Muscle layer of colon (tissue), 2 donors: ENCODE measurements around the gene HLA-F.

Source experiments
- H3K27ac ChIP-seq: one replicate; pipeline ENCODE4 v1.7.0; 2013; ENCODE audit warnings: low read depth, mild to moderate bottlenecking, low read length, moderate library complexity
- H3K27me3 ChIP-seq, 2 donors: one replicate each; pipeline ENCODE4 v1.7.0; 2013; ENCODE audit warnings: low read length in 2 of 2, mild to moderate bottlenecking in 2 of 2; ENCODE audit not compliant: insufficient read depth in 2 of 2, control insufficient read depth in 1 of 2
- H3K36me3 ChIP-seq: one replicate; pipeline ENCODE4 v1.7.0; 2013; ENCODE audit warnings: mild to moderate bottlenecking, low read length; ENCODE audit not compliant: insufficient read depth
- H3K4me1 ChIP-seq: one replicate; pipeline ENCODE4 v1.7.0; 2013; ENCODE audit warnings: mild to moderate bottlenecking, low read length; ENCODE audit not compliant: insufficient read depth
- H3K4me3 ChIP-seq, 2 donors: one replicate each; pipeline ENCODE4 v1.7.0; 2013; ENCODE audit warnings: low read length in 2 of 2, low read depth in 1 of 2, mild to moderate bottlenecking in 1 of 2, moderate library complexity in 1 of 2
- H3K9ac ChIP-seq: one replicate; pipeline ENCODE4 v1.7.0; 2013; ENCODE audit warnings: low read length
- H3K9me3 ChIP-seq: one replicate; pipeline ENCODE4 v1.7.0; 2013; ENCODE audit warnings: mild to moderate bottlenecking, low read length
- donor health status: abdominal sarcoma.
- donor health status: Adenocarcinoma of cecum.

HLA-F gene

GRCh38 chr6:29723262-29723665 is at the start of gene HLA-F:
Gene HLA-F (plus strand): TSS chr6:29723434. CDS start chr6:29723464, 30 bp downstream.
- Histone ChIP-seq H3K36me3 (peaks cover 6% of the 10 kb centered on the region), H3K27me3 (no peaks in the 10 kb centered on the region), H3K4me1 (peaks cover 10% of the 10 kb centered on the region), H3K27ac (peak within 1 kb of the TSS; percentile 58), H3K9ac (peak within 1 kb of the TSS; percentile 71), H3K4me3 (peak within 1 kb of the TSS; percentile 59 to 80), H3K9me3 (no peaks in the 10 kb centered on the region)

- Histone ChIP-seq H3K27me3 (peaks cover 6 to 10% of the 10 kb centered on the region in 2 donors), H3K36me3 (no peaks in the 10 kb centered on the region), H3K4me1 (no peaks in the 10 kb centered on the region), H3K27ac (no peak overlapping the region), H3K9me3 (no peaks in the 10 kb centered on the region), H3K4me3 (no peak overlapping the region), H3K9ac (no peak overlapping the region)
Observed at GRCh38 chr6:29674008-29674407, 49.2 kb upstream of the HLA-F start.

- no peak overlapping the region for H3K9ac ChIP-seq
- no peaks in the 10 kb centered on the region for H3K4me1 ChIP-seq
Observed at GRCh38 chr6:29675561-29675960, 47.7 kb upstream of the HLA-F start.

GRCh38 chr6:29676981-29677601 is 46.1 kb upstream of the HLA-F start:
- Histone ChIP-seq H3K27ac (no peak overlapping the region), H3K4me1 (no peaks in the 10 kb centered on the region), H3K4me3 (no peak overlapping the region), H3K36me3 (no peaks in the 10 kb centered on the region), H3K9me3 (no peaks in the 10 kb centered on the region), H3K9ac (no peak overlapping the region), H3K27me3 (no peaks in the 10 kb centered on the region)

More at GRCh38 chr6:29675561-29675960, 47.7 kb upstream of the HLA-F start:
- no peak overlapping the region for H3K4me3 ChIP-seq
- no peaks in the 10 kb centered on the region for H3K36me3 ChIP-seq
- H3K27ac ChIP-seq = no peak overlapping the region
- no peaks in the 10 kb centered on the region for H3K9me3 ChIP-seq
- peaks cover 2 to 5% of the 10 kb centered on the region in 2 donors for H3K27me3 ChIP-seq

GRCh38 chr6:29678114-29678513 is 45.1 kb upstream of the HLA-F start:
- Histone ChIP-seq H3K4me1 (no peaks in the 10 kb centered on the region), H3K36me3 (no peaks in the 10 kb centered on the region), H3K27ac (no peak overlapping the region), H3K27me3 (no peaks in the 10 kb centered on the region), H3K9me3 (no peaks in the 10 kb centered on the region), H3K9ac (no peak overlapping the region), H3K4me3 (no peak overlapping the region)

GRCh38 chr6:29679962-29680361 is 43.3 kb upstream of the HLA-F start:
- Histone ChIP-seq H3K9ac (no peak overlapping the region), H3K36me3 (no peaks in the 10 kb centered on the region), H3K9me3 (no peaks in the 10 kb centered on the region), H3K4me1 (no peaks in the 10 kb centered on the region), H3K4me3 (no peak overlapping the region), H3K27ac (no peak overlapping the region), H3K27me3 (no peaks in the 10 kb centered on the region)

- H3K4me1 ChIP-seq = no peaks in the 10 kb centered on the region
- H3K27ac ChIP-seq = no peak overlapping the region
- no peaks in the 10 kb centered on the region for H3K27me3 ChIP-seq
- no peak overlapping the region for H3K9ac ChIP-seq
- no peaks in the 10 kb centered on the region for H3K36me3 ChIP-seq
- no peaks in the 10 kb centered on the region for H3K9me3 ChIP-seq
- no peak overlapping the region for H3K4me3 ChIP-seq
Observed at GRCh38 chr6:29680416-29680815, 42.8 kb upstream of the HLA-F start.

GRCh38 chr6:29680904-29681303 is 42.3 kb upstream of the HLA-F start, which contains the start of gene ZFP57:
Gene ZFP57 (minus strand): TSS chr6:29681152. CDS start chr6:29677003, 4,149 bp downstream.
- Histone ChIP-seq H3K4me3 (no peak within 1 kb of the TSS), H3K4me1 (no peaks in the 10 kb centered on the region), H3K36me3 (no peaks in the 10 kb centered on the region), H3K9me3 (no peaks in the 10 kb centered on the region), H3K27me3 (no peaks in the 10 kb centered on the region), H3K9ac (no peak within 1 kb of the TSS), H3K27ac (no peak within 1 kb of the TSS)

GRCh38 chr6:29681811-29682210 is 41.4 kb upstream of the HLA-F start:
- no peaks in the 10 kb centered on the region for H3K36me3 ChIP-seq
- H3K4me3 ChIP-seq = no peak overlapping the region
- no peak overlapping the region for H3K9ac ChIP-seq
- no peak overlapping the region for H3K27ac ChIP-seq
- H3K4me1 ChIP-seq = no peaks in the 10 kb centered on the region
- H3K27me3 ChIP-seq = no peaks in the 10 kb centered on the region
- H3K9me3 ChIP-seq = no peaks in the 10 kb centered on the region

GRCh38 chr6:29685718-29686326 is 37.4 kb upstream of the HLA-F start:
- Histone ChIP-seq H3K27ac (no peak overlapping the region), H3K9ac (no peak overlapping the region), H3K9me3 (no peaks in the 10 kb centered on the region), H3K4me3 (no peak overlapping the region), H3K36me3 (no peaks in the 10 kb centered on the region), H3K27me3 (no peaks in the 10 kb centered on the region), H3K4me1 (no peaks in the 10 kb centered on the region)

- H3K36me3 ChIP-seq = no peaks in the 10 kb centered on the region
- no peaks in the 10 kb centered on the region for H3K4me1 ChIP-seq
- H3K27ac ChIP-seq = no peak overlapping the region
- H3K9me3 ChIP-seq = no peaks in the 10 kb centered on the region
- no peak overlapping the region for H3K9ac ChIP-seq
- no peak overlapping the region for H3K4me3 ChIP-seq
- H3K27me3 ChIP-seq = no peaks in the 10 kb centered on the region
Observed at GRCh38 chr6:29694637-29695036, 28.6 kb upstream of the HLA-F start.
